Measurements from ENCODE around the gene FNTB. TPM values are rescaled to one million over a fixed set of nuclear protein-coding genes. Genes with fewer than 3 reads are reported as not detected.

FNTB gene
- total RNA-seq, 1 donor from 2014 or later, result 19.9 TPM

DNA sequence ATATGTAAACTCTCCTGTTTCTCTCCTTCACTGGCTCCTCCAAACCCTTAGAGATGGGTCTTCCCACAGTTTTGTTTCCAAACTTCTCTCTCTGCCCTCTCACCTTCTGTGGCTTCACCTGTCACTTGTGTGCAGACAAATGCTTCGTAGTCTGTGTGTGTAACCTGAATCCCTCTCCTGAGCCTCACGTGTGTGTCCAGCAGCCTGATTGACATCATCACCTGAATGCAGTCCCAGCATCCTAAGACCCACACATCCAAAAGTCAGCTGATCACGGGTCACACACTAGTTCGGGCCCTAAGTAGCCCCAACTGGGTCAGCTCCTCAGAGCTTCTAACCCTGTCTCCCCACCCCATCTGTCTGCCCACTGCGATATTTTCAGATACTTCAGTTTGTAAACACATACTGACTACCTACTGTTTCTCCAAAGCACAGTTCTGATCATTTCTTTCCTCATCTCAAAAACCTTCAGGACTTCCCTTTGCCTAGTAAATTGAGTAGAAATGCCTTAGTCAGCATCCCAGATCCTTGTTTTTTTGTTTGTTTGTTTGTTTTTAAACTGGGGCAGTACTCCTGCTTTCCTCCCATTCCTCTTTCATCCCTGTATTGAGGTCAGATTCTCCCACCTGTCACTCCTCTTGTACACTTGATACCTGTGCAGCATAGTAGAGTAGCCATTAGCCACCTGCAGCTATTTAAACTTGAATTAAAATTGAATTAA lies 23.7 kb downstream of the FNTB start:
- Mint-ChIP-seq H3K9me3 (ENCODE audit: unreplicated experiment) (peaks cover 2% of the 10 kb centered on the region), H3K4me3 (ENCODE audit: unreplicated experiment) (no peak overlapping the region), H3K27ac (ENCODE audit: unreplicated experiment) (peak overlapping the region; percentile 5), H3K4me1 (ENCODE audit: low read depth, unreplicated experiment) (peaks cover 22% of the 10 kb centered on the region), H3K27me3 (ENCODE audit: low read depth, unreplicated experiment) (no peaks in the 10 kb centered on the region), H3K36me3 (ENCODE audit: low read depth, unreplicated experiment) (peaks cover 13% of the 10 kb centered on the region)
- peaks cover 3% of the 10 kb centered on the region for H3K36me3 ChIP-seq (ENCODE audit: insufficient read depth, low read length)
- TF ChIP-seq EZH2 (IDR thresholded peaks at IDR 0.05; ENCODE audit: insufficient read depth, low read length), result no peak
- TF ChIP-seq, protein P1, sequence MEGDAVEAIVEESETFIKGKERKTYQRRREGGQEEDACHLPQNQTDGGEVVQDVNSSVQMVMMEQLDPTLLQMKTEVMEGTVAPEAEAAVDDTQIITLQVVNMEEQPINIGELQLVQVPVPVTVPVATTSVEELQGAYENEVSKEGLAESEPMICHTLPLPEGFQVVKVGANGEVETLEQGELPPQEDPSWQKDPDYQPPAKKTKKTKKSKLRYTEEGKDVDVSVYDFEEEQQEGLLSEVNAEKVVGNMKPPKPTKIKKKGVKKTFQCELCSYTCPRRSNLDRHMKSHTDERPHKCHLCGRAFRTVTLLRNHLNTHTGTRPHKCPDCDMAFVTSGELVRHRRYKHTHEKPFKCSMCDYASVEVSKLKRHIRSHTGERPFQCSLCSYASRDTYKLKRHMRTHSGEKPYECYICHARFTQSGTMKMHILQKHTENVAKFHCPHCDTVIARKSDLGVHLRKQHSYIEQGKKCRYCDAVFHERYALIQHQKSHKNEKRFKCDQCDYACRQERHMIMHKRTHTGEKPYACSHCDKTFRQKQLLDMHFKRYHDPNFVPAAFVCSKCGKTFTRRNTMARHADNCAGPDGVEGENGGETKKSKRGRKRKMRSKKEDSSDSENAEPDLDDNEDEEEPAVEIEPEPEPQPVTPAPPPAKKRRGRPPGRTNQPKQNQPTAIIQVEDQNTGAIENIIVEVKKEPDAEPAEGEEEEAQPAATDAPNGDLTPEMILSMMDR (IDR thresholded peaks at IDR 0.05; ENCODE audit: insufficient read depth, low read depth, low read length), result no peak
- no peaks in the 10 kb centered on the region for H3K27me3 ChIP-seq (ENCODE audit: insufficient read depth, low read length)
- no peak overlapping the region for H3K27ac ChIP-seq (ENCODE audit: low read depth, low read length)
- peaks cover 15% of the 10 kb centered on the region for H3K4me1 ChIP-seq (ENCODE audit: insufficient read depth, low read length)
- H2AFZ ChIP-seq (ENCODE audit: low read depth, low read length), result no peak overlapping the region
- H3K9ac ChIP-seq (ENCODE audit: low read length), result no peak overlapping the region
- H3K79me2 ChIP-seq (ENCODE audit: insufficient read depth, low read length), result no peaks in the 10 kb centered on the region
- H3K4me3 ChIP-seq (ENCODE audit: insufficient read depth, low read depth, low read length), result no peak overlapping the region
- no peak for DNase-seq (ENCODE audit: low read depth)
- no peaks in the 10 kb centered on the region for H3K9me3 ChIP-seq (ENCODE audit: insufficient read depth, low read depth, low read length)
- no peak overlapping the region for H3K4me2 ChIP-seq (ENCODE audit: low read length)
- no peaks in the 10 kb centered on the region for H4K20me1 ChIP-seq (ENCODE audit: insufficient read depth, low read length)
- FAIRE-seq, result no peak

DNA sequence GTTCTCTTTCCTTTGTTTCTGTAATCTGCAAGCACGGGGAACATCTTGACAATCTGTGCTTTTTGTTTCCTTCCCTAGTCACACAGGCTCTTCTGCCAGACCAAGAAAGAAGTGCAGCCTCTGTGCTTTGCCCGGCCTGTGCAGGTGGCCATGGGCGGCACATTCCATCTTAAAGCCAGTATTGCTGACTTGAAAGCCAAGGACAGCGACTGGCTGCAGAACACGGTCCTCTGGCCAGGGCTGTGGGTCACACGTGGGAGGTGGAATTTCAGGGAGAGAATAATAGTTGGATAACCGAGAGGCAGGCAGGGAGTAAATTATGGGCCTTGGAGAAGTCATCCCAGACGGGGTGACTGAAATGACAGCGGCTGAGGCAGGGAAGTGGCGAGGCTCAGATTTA lies 24.8 kb downstream of the FNTB start:
- Mint-ChIP-seq H3K4me1 (ENCODE audit: low read depth, unreplicated experiment) (peaks cover 11% of the 10 kb centered on the region), H3K4me3 (ENCODE audit: unreplicated experiment) (no peak overlapping the region), H3K36me3 (ENCODE audit: low read depth, unreplicated experiment) (peaks cover 14% of the 10 kb centered on the region), H3K9me3 (ENCODE audit: unreplicated experiment) (peaks cover 2% of the 10 kb centered on the region), H3K27ac (ENCODE audit: unreplicated experiment) (no peak overlapping the region), H3K27me3 (ENCODE audit: low read depth, unreplicated experiment) (no peaks in the 10 kb centered on the region)
- no peak for TF ChIP-seq EZH2 (IDR thresholded peaks at IDR 0.05; ENCODE audit: insufficient read depth, low read length)
- TF ChIP-seq, protein P1 (IDR thresholded peaks at IDR 0.05; ENCODE audit: insufficient read depth, low read depth, low read length), result no peak
- DNase-seq (ENCODE audit: low read depth) (no peak), FAIRE-seq (no peak)
- no peaks in the 10 kb centered on the region for H3K27me3 ChIP-seq (ENCODE audit: insufficient read depth, low read length)
- H3K4me2 ChIP-seq (ENCODE audit: low read length), result no peak overlapping the region
- H4K20me1 ChIP-seq (ENCODE audit: insufficient read depth, low read length), result no peaks in the 10 kb centered on the region
- H2AFZ ChIP-seq (ENCODE audit: low read depth, low read length), result no peak overlapping the region
- H3K9me3 ChIP-seq (ENCODE audit: insufficient read depth, low read depth, low read length), result no peaks in the 10 kb centered on the region
- peaks cover 3% of the 10 kb centered on the region for H3K36me3 ChIP-seq (ENCODE audit: insufficient read depth, low read length)
- H3K79me2 ChIP-seq (ENCODE audit: insufficient read depth, low read length), result no peaks in the 10 kb centered on the region
- no peak overlapping the region for H3K9ac ChIP-seq (ENCODE audit: low read length)
- H3K4me3 ChIP-seq (ENCODE audit: insufficient read depth, low read depth, low read length), result no peak overlapping the region
- H3K4me1 ChIP-seq (ENCODE audit: insufficient read depth, low read length), result peaks cover 4% of the 10 kb centered on the region
- H3K27ac ChIP-seq (ENCODE audit: low read depth, low read length), result no peak overlapping the region

DNA sequence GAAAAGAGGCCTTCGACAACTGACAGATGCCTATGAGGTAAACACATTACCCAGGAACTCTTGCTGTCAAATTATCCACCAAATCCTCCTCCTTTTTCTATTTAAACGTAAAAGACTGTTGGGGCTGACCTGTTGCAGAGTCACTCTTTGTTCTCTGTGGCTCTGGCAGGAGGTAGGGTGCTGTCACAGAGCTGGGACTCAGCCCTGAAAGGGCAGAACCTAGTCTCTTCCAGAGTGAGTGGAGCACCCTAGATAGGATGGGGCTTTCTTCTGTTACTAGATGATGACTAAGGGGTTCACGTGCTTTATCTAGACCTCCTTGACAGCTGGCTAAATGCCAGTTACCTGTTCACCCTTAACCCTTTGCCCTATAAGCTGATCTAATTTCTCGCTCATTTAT lies 25.7 kb downstream of the FNTB start:
- Histone ChIP-seq H3K9me3 (ENCODE audit: insufficient read depth, low read depth, low read length) (no peaks in the 10 kb centered on the region), H3K79me2 (ENCODE audit: insufficient read depth, low read length) (no peaks in the 10 kb centered on the region), H3K27me3 (ENCODE audit: insufficient read depth, low read length) (no peaks in the 10 kb centered on the region), H3K36me3 (ENCODE audit: insufficient read depth, low read length) (peaks cover 3% of the 10 kb centered on the region), H3K9ac (ENCODE audit: low read length) (no peak overlapping the region), H3K4me2 (ENCODE audit: low read length) (no peak overlapping the region), H2AFZ (ENCODE audit: low read depth, low read length) (no peak overlapping the region), H3K4me1 (ENCODE audit: insufficient read depth, low read length) (no peaks in the 10 kb centered on the region), H3K27ac (ENCODE audit: low read depth, low read length) (no peak overlapping the region), H3K4me3 (ENCODE audit: insufficient read depth, low read depth, low read length) (no peak overlapping the region), H4K20me1 (ENCODE audit: insufficient read depth, low read length) (no peaks in the 10 kb centered on the region)
- Mint-ChIP-seq H3K4me3 (ENCODE audit: unreplicated experiment) (no peak overlapping the region), H3K4me1 (ENCODE audit: low read depth, unreplicated experiment) (peaks cover 7% of the 10 kb centered on the region), H3K27ac (ENCODE audit: unreplicated experiment) (no peak overlapping the region), H3K36me3 (ENCODE audit: low read depth, unreplicated experiment) (peaks cover 16% of the 10 kb centered on the region), H3K27me3 (ENCODE audit: low read depth, unreplicated experiment) (no peaks in the 10 kb centered on the region), H3K9me3 (ENCODE audit: unreplicated experiment) (peaks cover 2% of the 10 kb centered on the region)
- FAIRE-seq, result no peak
- no peak for DNase-seq (ENCODE audit: low read depth)
- TF ChIP-seq EZH2 (IDR thresholded peaks at IDR 0.05; ENCODE audit: insufficient read depth, low read length), result no peak
- TF ChIP-seq, protein P1 (IDR thresholded peaks at IDR 0.05; ENCODE audit: insufficient read depth, low read depth, low read length), result no peak

Measured in astrocyte (in vitro differentiated cells and primary cell).